GM19238 (cell line): Measurements from ENCODE around the gene TBP.
"Not testable (repeated sequence)": the region's sequence is repeated elsewhere in the genome, so short reads cannot be mapped to it uniquely, and the experiment has no call there.

Experiments used
- DNase-seq: peaks from one replicate; pipeline ENCODE4 v3.0.0; 2011; ENCODE audit warnings: low spot score; ENCODE audit not compliant: insufficient read length

Gene TBP

DNA sequence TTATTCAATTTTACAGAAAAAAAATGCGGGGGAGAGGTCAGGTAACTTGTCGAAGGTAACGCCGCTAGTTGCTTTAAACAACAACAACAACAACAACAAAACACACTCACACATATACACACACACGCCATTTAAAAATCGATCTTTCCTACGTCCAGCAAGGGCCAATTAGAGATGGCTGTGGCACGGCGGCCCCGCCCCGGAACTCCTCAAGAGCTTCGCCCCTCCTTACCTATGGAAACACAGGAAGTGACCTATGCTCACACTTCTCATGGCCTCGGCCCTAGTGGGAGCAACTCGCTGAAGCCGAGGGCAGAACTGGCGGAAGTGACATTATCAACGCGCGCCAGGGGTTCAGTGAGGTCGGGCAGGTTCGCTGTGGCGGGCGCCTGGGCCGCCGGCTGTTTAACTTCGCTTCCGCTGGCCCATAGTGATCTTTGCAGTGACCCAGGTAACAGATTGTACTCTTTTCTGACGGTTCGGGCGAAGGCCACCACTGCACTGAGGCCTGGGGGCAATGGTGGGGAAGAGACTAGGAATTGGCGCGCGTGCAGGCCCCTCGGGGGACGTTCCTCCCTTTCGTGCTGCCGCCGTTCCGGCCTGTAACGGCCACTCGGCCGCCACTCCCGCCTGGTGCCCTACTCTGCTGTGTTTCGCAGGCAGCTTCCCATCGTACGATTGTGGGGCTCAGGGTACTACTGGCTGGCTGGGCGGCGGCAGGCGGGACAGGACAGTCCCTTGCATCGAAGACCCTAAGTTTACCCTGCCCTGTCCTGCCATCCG, at the start of gene TBP:
Gene TBP (plus strand): TSS at position 357 of the 783 bp plus-strand sequence. CDS start 2,661 bp downstream, outside the sequence.
- peak; percentile 65 for DNase-seq

DNA sequence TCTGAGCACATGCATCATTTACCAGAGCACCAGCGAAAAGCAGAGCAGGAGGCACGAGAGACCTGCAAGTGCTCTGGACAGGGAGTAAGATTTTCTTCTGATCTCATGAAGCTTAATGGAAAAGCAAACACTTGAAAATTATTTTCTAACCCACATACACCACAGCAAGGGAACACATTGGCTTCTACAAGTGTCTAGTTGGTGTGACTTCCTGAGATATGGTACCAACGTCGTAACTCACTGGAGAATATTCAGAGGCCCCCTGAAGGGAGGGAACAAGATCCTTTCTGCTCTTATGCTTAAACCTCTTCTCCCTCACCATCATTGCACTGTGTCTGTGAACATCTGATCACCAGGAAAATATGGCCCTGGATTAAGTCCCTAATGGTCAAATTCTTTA, 49.7 kb upstream of the TBP start:
- no peak for DNase-seq

DNA sequence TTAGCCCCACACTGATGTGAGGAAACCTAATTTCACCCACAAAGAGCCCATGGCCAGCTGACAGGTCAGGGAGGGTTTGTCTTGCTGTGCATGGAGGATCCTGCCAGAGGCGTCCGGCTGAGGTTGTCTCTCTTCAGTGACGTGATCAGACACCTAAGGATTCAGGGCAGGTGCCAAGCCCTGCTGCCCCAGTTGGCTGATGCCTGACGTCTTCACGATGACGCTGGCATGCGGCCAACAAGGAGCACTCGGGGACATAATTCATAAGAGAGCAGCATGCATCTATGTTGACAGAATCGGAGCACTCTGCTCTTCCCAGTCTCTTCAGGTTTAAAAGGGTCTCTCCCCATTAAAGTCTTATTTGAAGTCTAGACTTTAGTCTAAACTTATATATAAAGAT, 48.9 kb upstream of the TBP start:
- no peak for DNase-seq

DNA sequence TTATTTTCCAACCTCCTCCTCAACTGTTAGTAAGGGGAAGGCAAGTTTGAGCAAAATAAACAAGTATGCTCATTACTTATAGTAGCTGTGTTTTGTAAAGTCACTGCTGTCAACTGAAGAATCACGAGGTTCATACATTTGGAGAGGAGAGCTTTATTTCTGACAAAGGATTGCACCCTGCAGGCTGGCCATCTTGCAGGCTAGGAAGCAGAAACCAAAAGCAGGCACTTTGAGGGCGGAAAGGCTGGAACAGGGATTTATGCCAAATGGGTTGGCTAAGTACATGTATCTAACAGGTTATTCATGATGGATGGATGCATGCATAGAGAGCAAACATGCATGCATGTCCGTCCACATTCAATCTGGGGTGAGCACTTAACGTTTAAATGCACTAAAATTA, 47.7 kb upstream of the TBP start:
- no peak for DNase-seq

DNA sequence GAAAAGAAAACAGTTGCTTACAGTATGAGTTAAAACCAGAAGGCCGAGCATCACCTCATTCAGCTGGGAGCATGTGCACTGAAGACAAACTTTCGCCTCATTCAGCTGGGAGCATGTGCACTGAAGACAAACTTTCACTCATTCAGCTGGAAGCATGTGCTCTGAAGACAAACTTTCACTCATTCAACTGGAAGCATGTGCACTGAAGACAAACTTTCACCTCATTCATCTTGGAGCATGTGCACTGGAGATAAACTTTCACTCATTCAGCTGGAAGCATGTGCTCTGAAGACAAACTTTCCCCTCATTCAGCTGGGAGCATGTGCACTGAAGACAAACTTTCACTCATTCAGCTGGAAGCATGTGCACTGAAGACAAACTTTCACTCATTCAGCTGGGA, 46.4 kb upstream of the TBP start:
- not testable (repeated sequence) for DNase-seq

DNA sequence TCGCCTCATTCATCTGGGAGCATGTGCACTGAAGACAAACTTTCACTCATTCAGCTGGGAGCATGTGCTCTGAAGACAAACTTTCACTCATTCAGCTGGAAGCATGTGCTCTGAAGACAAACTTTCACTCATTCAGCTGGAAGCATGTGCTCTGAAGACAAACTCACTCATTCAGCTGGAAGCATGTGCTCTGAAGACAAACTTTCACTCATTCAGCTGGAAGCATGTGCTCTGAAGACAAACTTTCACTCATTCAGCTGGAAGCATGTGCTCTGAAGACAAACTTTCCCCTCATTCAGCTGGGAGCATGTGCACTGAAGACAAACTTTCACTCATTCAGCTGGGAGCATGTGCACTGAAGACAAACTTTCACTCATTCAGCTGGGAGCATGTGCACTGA, 45.9 kb upstream of the TBP start:
- DNase-seq: not testable (repeated sequence)

DNA sequence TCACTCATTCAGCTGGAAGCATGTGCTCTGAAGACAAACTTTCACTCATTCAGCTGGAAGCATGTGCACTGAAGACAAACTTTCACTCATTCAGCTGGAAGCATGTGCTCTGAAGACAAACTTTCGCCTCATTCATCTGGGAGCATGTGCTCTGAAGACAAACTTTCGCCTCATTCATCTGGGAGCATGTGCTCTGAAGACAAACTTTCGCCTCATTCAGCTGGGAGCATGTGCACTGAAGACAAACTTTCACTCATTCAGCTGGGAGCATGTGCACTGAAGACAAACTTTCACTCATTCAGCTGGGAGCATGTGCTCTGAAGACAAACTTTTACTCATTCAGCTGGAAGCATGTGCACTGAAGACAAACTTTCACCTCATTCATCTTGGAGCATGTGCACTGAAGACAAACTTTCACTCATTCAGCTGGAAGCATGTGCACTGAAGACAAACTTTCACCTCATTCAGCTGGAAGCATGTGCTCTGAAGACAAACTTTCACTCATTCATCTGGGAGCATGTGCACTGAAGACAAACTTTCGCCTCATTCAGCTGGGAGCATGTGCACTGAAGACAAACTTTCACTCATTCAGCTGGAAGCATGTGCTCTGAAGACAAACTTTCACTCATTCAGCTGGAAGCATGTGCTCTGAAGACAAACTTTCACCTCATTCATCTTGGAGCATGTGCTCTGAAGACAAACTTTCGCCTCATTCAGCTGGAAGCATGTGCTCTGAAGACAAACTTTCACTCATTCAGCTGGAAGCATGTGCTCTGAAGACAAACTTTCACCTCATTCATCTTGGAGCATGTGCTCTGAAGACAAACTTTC, 45.1 kb upstream of the TBP start:
- DNase-seq: not testable (repeated sequence)

DNA sequence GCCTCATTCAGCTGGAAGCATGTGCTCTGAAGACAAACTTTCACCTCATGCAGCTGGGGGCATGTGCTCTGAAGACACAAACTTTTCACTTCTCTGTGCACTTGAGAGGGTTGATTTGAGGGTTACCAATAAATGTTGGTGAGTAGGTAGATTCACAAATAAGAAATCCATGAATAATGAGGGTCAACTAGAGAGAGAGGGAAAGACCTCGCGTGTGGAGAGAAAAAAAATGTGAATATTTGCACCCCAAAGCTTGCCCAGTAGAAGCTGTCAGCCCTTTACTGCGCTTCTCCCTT, 44.5 kb upstream of the TBP start:
- no peak for DNase-seq

DNA sequence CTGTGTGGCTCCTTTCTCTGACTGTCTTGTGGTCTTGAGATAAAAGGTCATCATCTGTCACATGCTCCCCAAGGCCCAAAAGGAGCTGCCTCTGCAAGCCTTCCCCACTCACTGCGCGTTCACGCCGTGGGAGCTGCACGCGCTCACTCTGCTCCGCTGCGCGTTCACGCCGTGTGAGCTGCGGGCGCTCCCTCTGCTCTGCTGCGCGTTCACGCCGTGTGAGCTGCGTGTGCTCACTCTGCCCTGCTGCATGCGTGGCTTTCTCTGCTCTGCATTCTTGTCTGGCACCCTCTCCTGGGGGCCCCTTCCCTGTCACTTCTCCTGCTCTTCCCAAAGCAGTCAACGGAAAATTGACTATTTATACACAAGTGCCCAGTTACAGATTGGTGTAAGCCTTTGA, 43.5 kb upstream of the TBP start:
- DNase-seq: no peak

DNA sequence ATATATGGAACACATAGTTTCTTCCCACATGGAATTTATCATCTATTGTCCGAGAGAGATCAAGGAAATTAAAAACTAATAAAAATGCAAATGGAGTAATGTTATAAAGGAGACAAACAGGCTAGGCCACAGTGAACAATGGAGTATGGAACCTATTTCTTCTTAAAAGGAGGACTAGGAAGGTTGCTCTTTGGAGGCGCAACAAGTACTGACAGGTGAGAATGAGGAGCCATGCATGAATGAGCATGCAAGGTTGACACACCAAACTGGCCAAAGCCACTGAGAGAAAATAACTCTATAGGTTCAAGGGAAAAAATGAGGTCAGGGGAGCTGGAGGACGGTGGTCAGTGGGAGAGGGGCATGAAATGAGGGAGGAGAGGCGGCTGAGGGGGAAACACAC, 41.9 kb upstream of the TBP start:
- DNase-seq: no peak

DNA sequence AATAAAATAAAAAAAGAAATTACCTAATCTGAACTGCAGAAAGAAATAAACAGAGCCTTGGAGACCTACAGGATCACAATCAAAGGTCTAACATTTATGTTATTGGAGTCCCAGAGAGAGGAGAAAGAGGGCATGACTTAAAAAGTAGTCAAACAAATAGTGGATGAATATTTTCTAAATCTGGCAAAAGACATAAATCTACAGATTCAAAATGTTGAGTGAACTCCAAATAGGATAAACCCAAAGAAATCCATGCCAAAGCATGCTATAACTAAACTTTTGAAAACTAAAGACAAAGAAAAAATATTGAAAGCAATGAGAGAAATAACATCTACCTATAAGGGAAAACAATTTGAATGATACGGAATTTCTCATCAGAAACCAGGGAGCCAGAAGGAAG, 39.3 kb upstream of the TBP start:
- DNase-seq: no peak

DNA sequence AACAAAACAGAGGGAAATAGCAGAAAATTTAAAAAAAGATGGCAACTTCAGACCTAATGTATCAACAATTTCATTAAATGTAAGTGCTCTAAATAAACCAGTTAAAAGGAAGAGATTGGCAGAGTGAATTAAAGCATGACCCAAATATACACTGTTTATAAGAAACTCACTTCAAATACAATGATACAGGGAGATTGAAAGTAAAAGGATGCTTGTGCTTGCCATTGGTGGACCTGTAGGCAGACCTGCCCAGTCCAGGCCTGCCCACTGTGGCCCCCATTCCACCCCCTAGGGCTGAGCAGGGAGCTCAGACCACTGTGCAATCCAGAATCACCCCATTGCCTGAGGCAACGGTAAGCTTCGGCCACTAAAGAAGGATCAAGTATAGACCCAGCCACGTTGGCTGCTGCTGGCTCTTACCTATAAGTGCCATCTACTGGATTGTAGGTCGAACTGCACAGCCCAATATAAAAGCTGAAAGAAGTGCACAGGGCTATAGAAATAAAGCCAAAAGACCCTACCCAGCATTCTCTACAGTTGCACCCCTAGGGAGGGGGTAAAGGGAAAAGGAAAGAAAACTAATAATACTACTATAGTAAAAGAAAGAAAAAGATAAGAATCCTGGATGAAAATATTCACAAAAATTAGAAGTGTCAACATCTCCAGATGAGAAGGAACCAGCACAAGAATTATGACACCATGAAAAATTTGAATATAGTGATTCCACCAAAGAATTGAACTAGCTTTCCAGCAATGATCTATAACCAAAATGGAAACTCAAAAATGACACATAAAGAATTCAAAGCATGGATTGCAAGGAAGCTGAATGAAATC, 37.2 kb upstream of the TBP start:
- DNase-seq: peak; percentile 11

DNA sequence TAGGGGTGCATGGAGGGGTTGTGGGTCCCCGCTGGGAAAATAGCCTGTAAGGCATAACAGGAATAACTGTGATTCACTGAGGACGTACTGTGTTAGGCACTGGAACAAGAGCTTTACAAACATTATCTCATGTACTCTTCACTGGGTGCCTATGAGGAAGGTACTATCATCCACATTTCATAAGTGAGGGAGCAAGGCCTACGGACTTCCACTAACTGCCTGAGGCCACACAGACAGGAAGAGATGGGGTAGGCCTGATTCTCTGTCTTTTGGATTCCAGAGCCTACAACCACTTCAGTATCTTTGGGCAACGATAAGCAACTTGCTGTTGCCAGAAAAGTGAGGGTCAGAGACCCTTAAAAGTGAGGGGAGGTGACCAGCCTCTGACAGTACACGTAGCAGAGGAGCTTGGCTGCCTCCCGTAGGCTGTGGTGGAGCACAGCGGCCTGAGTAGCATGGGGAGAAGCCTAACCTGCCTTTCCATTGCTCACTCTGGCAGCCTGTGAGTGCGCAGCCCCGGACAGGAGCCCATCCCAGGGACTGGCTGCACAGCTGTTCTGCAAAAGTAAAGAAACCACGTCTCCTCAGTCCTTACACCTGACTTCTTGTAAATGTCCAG, 31.5 kb upstream of the TBP start:
- no peak for DNase-seq

DNA sequence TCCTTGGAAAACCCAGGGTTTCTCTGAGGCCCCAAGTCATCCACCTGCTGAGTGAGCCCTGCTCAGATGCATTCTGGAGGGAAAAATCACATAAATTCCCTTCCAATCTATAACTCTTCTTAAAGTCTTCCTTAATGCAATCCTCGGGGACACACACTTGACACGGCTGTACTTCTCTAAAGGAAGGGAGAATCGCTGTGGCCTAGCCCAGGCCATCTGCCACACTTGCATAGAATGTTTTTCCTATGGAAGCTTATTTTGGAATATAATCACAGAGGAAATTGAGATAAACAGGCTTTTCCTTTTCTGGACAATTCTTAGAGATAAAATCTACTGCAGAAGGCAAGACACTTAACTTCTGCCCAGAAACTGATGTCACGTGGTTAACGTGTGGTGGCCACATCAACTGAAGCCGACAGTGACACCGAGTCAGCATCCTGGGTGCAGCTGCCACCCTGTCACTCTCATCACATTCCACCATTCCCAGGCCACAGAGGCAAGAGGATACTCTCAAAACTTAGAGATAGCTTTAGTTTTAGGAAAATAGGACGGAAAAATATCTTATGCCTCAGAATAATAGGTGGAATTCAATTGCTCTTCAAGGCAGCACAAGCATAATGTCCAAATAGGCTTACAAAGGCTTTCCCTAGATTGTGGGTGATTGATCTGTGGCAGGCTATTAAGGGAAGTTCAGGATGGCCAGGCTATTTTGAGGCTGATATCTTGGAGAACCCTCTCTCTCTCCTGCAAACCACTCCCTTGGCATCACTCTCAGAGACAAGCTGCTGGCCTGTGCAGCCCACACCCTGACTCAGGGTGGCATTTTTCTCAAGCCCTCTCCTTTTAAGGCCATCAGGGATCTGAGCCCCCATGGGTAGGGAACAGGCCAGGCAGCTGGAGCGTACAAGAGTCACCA, 30.7 kb upstream of the TBP start:
- no peak for DNase-seq

DNA sequence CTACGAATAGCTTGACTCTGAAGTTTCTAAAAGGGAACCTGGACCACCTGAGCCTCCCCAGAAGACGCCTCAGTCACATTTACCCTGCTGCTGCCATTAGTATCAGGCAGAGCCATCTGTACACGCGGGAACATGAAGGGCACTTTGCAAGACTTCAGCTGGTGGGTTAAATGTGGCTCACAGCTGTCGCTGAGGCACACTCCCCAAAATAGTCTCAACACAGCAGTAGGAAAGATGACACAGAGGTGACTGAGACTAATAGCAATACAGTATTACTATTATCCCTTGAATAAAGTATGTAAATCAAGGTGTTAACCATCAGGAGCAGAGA, 30.0 kb upstream of the TBP start:
- no peak for DNase-seq

DNA sequence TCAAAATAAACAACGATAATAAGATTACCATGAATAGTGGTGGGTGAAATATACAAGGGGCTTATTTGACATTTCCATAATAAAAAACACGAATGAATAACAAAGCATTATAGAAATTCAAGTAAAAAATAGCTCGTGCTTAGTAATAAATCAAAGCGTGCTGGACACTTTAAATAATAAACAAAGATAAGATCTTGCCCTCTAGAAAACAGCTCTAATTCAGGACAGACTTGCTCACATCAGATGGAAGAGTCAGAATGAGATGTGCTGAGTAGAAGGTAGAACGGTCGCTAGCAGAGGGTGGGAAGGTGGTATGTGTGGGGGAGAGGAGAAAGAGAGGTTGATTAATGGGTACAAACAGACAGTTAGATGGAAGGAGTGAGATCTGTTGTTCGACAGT, 28.4 kb upstream of the TBP start:
- DNase-seq: no peak

DNA sequence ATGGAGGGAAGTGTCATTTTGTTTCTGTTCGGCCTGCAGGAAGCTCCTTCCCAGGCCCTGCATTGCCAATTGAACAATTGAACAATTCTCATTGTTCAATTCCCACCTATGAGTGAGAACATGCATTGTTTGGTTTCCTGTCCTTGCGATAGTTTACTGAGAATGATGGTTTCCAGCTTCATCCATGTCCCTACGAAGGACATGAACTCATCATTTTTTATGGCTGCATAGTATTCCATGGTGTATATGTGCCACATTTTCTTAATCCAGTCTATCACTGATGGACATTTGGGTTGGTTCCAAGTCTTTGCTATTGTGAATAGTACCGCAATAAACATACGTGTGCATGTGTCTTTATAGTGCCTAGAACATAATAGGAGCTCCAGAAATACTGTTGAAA, 26.2 kb upstream of the TBP start:
- not testable (repeated sequence) for DNase-seq

DNA sequence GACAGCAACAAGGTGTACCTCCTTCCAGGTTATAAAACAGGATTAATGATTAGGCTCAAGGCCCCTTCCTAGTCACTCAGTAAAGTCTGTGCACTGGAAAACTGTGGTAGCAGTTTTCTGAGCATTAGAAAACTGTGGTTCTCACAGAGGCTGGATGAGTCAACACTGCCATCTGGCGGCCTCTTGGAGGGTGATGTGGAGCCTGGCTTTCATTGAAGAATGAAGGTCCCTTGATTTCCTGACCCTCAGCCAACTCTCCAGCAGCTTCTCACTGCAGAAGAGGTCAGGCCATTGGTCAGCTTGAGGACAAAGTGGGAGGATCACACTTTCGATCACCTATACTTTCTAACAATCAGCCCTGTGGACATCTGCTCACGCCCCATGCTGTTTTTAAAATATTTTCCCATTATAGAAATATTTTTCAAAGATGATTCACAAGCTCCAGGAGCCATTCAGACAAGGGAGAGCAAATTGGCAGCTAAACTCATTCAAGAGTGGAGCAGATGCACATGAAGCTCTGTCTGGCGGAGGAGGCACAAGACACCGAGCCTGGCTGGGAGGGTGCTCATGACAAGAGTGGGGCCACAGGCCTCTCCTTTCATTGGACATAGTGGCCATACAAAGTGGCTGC, 24.2 kb upstream of the TBP start:
- DNase-seq: peak; percentile 42

DNA sequence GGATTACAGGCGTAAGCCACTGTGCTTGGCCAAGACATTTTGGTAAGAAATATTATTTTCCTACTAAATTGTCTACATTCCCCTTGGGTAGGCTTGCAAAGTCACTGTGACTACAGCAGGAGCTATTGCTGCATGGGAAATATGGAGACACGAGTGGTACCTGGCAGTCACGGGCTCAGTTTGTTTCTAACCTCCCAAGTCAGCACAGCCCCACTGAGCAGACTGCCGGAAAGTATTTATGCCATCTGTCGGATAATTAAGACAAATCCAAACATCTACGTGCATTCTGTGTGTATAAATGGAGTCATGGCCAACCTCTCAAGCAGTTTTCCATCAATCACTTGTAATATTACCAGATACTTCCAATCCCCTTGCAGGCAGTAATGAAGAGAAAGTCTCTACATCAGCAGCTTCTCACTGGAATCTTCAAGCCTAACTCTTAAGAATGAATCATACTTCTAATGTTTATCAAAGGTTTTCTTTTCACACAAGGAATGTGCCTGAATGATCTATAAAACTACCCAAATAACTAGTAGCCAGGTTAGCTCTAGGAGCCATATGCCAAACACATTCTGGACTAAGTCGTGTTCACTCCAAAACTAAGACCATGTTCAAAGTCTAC, 21.2 kb upstream of the TBP start:
- no peak for DNase-seq

DNA sequence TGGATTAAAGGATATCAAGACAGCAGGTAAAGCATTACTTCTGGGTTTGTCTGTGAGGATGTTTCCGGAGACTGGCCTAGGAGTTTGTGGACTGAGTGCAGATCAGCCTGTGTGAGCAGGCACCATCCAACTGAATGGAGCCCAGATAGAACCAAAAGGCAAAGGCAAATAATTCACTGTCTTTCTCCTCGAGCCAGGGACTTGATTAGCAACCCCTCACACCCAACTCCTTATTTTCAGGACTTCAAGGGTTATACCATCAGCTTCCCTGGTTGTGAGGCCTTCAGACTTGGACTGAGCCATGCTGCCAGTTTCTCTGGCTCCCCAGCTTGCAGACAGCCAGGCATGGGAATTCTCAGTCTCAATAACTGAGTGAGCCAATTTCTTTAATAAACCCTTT, 20.4 kb upstream of the TBP start:
- DNase-seq: no peak
